Prostate gland (tissue), 2 donors: ENCODE results near the gene MS4A15. TPM values are rescaled to one million over a fixed set of nuclear protein-coding genes. Genes with fewer than 3 reads are reported as not detected.

Experiments used
- DNase-seq: peaks from one replicate; pipeline ENCODE4 v3.0.0-alpha.2; 2019; ENCODE audit warnings: low spot score
- H3K27ac ChIP-seq, 2 donors: fragments of 200-600 bp; sonication (generic); 2 replicates each; pipeline ENCODE4 v1.5.1; 2017 to 2019
- H3K27me3 ChIP-seq: fragments of 200-600 bp; sonication (generic); replicated peaks from 2 replicates; pipeline ENCODE4 v1.5.1; 2019; ENCODE audit not compliant: insufficient read depth
- H3K36me3 ChIP-seq, 2 donors: fragments of 200-600 bp; sonication (generic); 1 replicate in 1 of 2; 2 replicates in 1 of 2; pipeline versions ENCODE4 v1.5.1 to v1.8.1; 2017 to 2019
- H3K4me1 ChIP-seq: fragments of 200-600 bp; sonication (generic); replicated peaks from 2 replicates; pipeline ENCODE4 v1.5.1; 2019
- H3K4me3 ChIP-seq, 2 donors: fragments of 200-600 bp; sonication (generic); 2 replicates each; pipeline ENCODE4 v1.5.1; 2017 to 2019
- H3K9me3 ChIP-seq: fragments of 200-600 bp; sonication (generic); 2 replicates; pipeline ENCODE4 v1.5.1; 2017
- POLR2A ChIP-seq: fragments of 450-650 bp; IDR thresholded peaks from one replicate; pipeline ENCODE4 v1.6.1; 2016; ENCODE audit warnings: antibody characterized with exemption, mild to moderate bottlenecking
- POLR2AphosphoS5 ChIP-seq: sonication (generic); formaldehyde crosslinking; IDR thresholded peaks from one replicate; pipeline ENCODE4 v1.6.1; 2017; ENCODE audit warnings: antibody characterized with exemption
- WGBS: methylation state at CpG from one replicate; pipeline ENCODE4 v1.1.5; 2018; 5-methylcytosine and 5-hydroxymethylcytosine counted together
- intact Hi-C: fragments of 100-400 bp; cut with DNase I; formaldehyde crosslinking; loops from one replicate; pipeline ENCODE4 v1.14.2; 2022
- total RNA-seq, 2 donors: library from RNA; depleted of rRNA; stranded (reverse); fragments of >200 nt; gene quantifications; one replicate each; pipeline ENCODE4 v1.1.0, GENCODE V29; 2016
- TF ChIP-seq, protein P1 (sequence below), 4 experiments: fragments of 200-600 bp in 2 of 4; fragments of 450-650 bp in 2 of 4; sonication (generic) in 2 of 4; IDR thresholded peaks; 1 replicate in 3 of 4; 2 replicates in 1 of 4; pipeline ENCODE4 v1.5.1; 2016 to 2019; ENCODE audit warnings: antibody characterized with exemption in 4 of 4, mild to moderate bottlenecking in 2 of 4, moderate library complexity in 2 of 4

MS4A15 gene
- total RNA-seq, 2 donors from 2014 or later, result not detected

- Histone ChIP-seq H3K4me1 (no peaks in the 10 kb centered on the region), H3K36me3 (no peaks in the 10 kb centered on the region), H3K9me3 (no peaks in the 10 kb centered on the region), H3K4me3 (no peak overlapping the region), H3K27ac (no peak overlapping the region), H3K27me3 (no peaks in the 10 kb centered on the region)
- intact Hi-C loops, result no loop called here
- DNase-seq, result no peak
- TF ChIP-seq POLR2A (no peak), POLR2AphosphoS5 (no peak)
- TF ChIP-seq, protein P1, sequence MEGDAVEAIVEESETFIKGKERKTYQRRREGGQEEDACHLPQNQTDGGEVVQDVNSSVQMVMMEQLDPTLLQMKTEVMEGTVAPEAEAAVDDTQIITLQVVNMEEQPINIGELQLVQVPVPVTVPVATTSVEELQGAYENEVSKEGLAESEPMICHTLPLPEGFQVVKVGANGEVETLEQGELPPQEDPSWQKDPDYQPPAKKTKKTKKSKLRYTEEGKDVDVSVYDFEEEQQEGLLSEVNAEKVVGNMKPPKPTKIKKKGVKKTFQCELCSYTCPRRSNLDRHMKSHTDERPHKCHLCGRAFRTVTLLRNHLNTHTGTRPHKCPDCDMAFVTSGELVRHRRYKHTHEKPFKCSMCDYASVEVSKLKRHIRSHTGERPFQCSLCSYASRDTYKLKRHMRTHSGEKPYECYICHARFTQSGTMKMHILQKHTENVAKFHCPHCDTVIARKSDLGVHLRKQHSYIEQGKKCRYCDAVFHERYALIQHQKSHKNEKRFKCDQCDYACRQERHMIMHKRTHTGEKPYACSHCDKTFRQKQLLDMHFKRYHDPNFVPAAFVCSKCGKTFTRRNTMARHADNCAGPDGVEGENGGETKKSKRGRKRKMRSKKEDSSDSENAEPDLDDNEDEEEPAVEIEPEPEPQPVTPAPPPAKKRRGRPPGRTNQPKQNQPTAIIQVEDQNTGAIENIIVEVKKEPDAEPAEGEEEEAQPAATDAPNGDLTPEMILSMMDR (IDR thresholded peaks at IDR 0.05), result no peak
- WGBS, result 78% methylated on average over 7 of the region's 7 CpGs
These were observed 46.7 kb downstream of the MS4A15 start for GRCh38 chr11:60803273-60803936.

DNA sequence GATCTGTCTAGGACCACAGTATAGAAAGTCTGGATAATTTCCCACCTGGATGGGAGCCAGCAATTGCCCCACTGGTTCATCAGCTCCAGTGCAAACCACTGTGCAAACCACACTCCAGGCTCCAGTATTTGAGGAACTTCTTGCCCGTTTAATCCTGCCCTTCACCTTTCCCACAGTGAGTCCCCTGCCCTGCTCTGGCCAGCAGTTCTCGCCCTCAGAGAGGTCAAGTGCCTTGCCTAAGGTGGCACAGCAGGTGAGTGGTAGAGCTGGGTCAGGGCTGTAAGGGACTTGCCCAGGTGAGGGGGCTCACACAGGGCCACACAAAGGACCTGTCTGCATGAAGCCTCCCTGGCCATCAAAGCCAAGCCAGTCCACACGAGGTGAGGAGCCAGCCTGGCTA, 52.6 kb downstream of the MS4A15 start:
- Histone ChIP-seq H3K9me3 (no peaks in the 10 kb centered on the region), H3K4me1 (no peaks in the 10 kb centered on the region), H3K27ac (no peak overlapping the region), H3K27me3 (no peaks in the 10 kb centered on the region), H3K4me3 (no peak overlapping the region), H3K36me3 (no peaks in the 10 kb centered on the region)
- TF ChIP-seq, protein P1 (IDR thresholded peaks at IDR 0.05), result no peak
- WGBS, result 59% methylated on average over 3 of the region's 3 CpGs
- DNase-seq, result no peak
- intact Hi-C loops, result no loop called here

DNA sequence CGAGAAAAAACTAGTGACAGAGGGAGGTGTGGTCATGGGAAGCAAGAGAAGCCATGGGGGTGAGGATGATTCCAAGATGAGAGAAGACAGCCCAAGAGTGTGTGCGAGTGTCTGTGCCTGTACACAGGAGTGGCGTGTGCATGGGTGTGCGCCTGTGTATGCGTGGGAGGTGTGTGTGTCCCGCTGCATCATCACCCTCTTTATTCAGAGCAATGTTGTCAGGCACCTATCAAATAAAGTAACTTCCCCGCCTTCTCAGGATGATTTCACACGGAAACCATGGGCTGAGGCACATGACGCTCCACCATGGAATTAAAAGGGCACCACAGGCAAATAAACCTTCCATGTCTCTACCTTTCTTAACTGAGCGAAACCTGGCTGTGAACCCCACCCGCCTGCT, 53.0 kb downstream of the MS4A15 start:
- Histone ChIP-seq H3K4me3 (no peak overlapping the region), H3K27ac (no peak overlapping the region), H3K36me3 (no peaks in the 10 kb centered on the region), H3K9me3 (no peaks in the 10 kb centered on the region), H3K27me3 (no peaks in the 10 kb centered on the region), H3K4me1 (no peaks in the 10 kb centered on the region)
- no peak for TF ChIP-seq POLR2A
- TF ChIP-seq, protein P1 (IDR thresholded peaks at IDR 0.05), result no peak
- TF ChIP-seq POLR2AphosphoS5, result no peak
- intact Hi-C loops, result no loop called here
- WGBS, result 76% methylated on average over 11 of the region's 11 CpGs
- DNase-seq, result no peak

DNA sequence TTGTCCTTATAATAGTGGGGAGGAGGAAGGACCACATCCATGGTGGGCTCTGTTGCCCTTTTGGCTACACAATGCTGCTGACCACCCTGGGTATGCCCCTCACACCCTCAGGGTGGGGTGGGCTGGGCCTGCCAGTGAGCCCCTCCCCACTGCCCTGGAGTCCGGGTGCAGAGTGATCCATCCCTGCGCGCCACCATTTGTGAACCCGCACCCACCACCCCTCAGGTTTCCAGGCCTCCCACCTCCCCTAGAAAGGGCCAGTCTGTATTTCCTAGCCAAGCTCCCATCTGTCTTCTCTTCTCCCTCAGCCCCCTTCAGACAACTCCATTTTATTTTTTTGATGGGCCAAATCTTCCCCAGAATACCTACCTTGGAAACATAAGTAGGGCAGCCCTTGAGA, 53.5 kb downstream of the MS4A15 start:
- Histone ChIP-seq H3K36me3 (no peaks in the 10 kb centered on the region), H3K9me3 (no peaks in the 10 kb centered on the region), H3K27me3 (no peaks in the 10 kb centered on the region), H3K4me1 (no peaks in the 10 kb centered on the region), H3K27ac (no peak overlapping the region), H3K4me3 (no peak overlapping the region)
- TF ChIP-seq, protein P1 (IDR thresholded peaks at IDR 0.05), result no peak
- no peak for TF ChIP-seq POLR2AphosphoS5
- TF ChIP-seq POLR2A, result no peak
- intact Hi-C loops, result no loop called here
- 91% methylated on average over 4 of the region's 4 CpGs for WGBS
- no peak for DNase-seq

- DNase-seq, result no peak
- no peak overlapping the region for H3K27ac ChIP-seq
- TF ChIP-seq POLR2A (no peak), POLR2AphosphoS5 (no peak)
- TF ChIP-seq, protein P1 (IDR thresholded peaks at IDR 0.05), result no peak
- WGBS, result 58% methylated on average over 8 of the region's 8 CpGs
- intact Hi-C loops, result no loop called here
- H3K4me3 ChIP-seq, result no peak overlapping the region
- H3K27me3 ChIP-seq, result no peaks in the 10 kb centered on the region
- H3K36me3 ChIP-seq, result no peaks in the 10 kb centered on the region
- no peaks in the 10 kb centered on the region for H3K9me3 ChIP-seq
- no peaks in the 10 kb centered on the region for H3K4me1 ChIP-seq
These were observed 53.9 kb downstream of the MS4A15 start for GRCh38 chr11:60810569-60810968.
